Sigmoid colon (tissue), 4 donors: ENCODE data around the gene ADAMTS17.

Experiments used
- EP300 ChIP-seq, 4 donors: sonication (generic); formaldehyde crosslinking; IDR thresholded peaks; one replicate each; pipeline ENCODE4 v1.6.1; 2017; ENCODE audit warnings: antibody characterized with exemption in 4 of 4
- TF ChIP-seq, protein P1 (sequence below), 4 experiments: fragments of 450-650 bp in 3 of 4; fragments of 200-600 bp in 1 of 4; IDR thresholded peaks; one replicate each; pipeline ENCODE4 v1.5.1; 2016 to 2019; ENCODE audit warnings: antibody characterized with exemption in 4 of 4, mild to moderate bottlenecking in 3 of 4, moderate library complexity in 2 of 4

GRCh38 chr15:100061944-100062343 is 279.8 kb downstream of the ADAMTS17 start:
- TF ChIP-seq, protein P1, sequence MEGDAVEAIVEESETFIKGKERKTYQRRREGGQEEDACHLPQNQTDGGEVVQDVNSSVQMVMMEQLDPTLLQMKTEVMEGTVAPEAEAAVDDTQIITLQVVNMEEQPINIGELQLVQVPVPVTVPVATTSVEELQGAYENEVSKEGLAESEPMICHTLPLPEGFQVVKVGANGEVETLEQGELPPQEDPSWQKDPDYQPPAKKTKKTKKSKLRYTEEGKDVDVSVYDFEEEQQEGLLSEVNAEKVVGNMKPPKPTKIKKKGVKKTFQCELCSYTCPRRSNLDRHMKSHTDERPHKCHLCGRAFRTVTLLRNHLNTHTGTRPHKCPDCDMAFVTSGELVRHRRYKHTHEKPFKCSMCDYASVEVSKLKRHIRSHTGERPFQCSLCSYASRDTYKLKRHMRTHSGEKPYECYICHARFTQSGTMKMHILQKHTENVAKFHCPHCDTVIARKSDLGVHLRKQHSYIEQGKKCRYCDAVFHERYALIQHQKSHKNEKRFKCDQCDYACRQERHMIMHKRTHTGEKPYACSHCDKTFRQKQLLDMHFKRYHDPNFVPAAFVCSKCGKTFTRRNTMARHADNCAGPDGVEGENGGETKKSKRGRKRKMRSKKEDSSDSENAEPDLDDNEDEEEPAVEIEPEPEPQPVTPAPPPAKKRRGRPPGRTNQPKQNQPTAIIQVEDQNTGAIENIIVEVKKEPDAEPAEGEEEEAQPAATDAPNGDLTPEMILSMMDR (IDR thresholded peaks at IDR 0.05): no peak
- TF ChIP-seq EP300 (IDR thresholded peaks at IDR 0.05): no peak
